ENCODE measurements around the gene TPTE2.

The TPTE2 gene

DNA sequence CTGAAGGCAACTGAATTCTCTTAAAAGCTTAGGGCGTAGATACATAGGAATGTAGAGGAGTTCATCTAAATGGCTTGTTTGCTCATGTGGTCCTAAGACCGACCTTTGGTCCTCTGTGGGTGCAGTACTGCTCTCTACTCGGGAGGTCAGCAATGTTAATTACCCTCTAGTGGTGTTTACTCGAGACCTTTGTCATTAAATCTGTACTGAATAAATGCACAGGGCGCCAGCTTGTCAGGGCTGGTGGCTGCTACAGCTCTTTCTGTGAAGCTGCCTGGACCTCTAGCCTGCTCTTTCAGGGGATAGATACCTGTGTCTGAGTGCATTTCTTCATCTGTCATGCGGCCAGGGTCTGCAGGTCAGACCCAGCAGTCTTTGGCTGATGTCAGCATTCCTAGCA lies 43.0 kb upstream of the TPTE2 start:
- no peak overlapping the region for H2BK5ac ChIP-seq (ENCODE audit: low read length)
- H3K79me1 ChIP-seq (ENCODE audit: low read length) = no peaks in the 10 kb centered on the region
- no peak overlapping the region for H3K9ac ChIP-seq (ENCODE audit: low read length)
- DNase-seq = no peak
- no peak overlapping the region for H3K4me3 ChIP-seq (ENCODE audit: low read length)
- H3K4me1 ChIP-seq (ENCODE audit: control insufficient read depth, low read depth, low read length) = no peaks in the 10 kb centered on the region
- no peaks in the 10 kb centered on the region for H3K36me3 ChIP-seq (ENCODE audit: control insufficient read depth, insufficient read depth, low read length)
- H4K5ac ChIP-seq (ENCODE audit: low read length) = no peak overlapping the region
- no peak overlapping the region for H3K23ac ChIP-seq (ENCODE audit: low read length)
- H3K4me2 ChIP-seq (ENCODE audit: low read length) = no peak overlapping the region
- no peak overlapping the region for H4K8ac ChIP-seq (ENCODE audit: low read depth, low read length)
- no CpG with 5 or more reads among the region's 6 CpGs for WGBS (ENCODE audit: extremely low coverage, insufficient coverage, low lambda C conversion rate)
- peaks cover 4% of the 10 kb centered on the region for H3K27me3 ChIP-seq (ENCODE audit: insufficient read depth, low read length, poor library complexity)
- no peak overlapping the region for H3K56ac ChIP-seq (ENCODE audit: low read length)
- no peak overlapping the region for H3K4ac ChIP-seq (ENCODE audit: low read depth, low read length)
- H3K18ac ChIP-seq (ENCODE audit: low read length) = no peak overlapping the region
- no peak overlapping the region for H2BK15ac ChIP-seq (replicated peaks; ENCODE audit: low read depth)
- H3K27ac ChIP-seq (ENCODE audit: low read depth, low read length) = no peak overlapping the region
- no peak overlapping the region for H2AK5ac ChIP-seq (ENCODE audit: low read length)
- H3K79me2 ChIP-seq (ENCODE audit: control insufficient read depth, insufficient read depth, low read length) = no peaks in the 10 kb centered on the region
- no peak overlapping the region for H2BK120ac ChIP-seq (ENCODE audit: low read depth, low read length)

DNA sequence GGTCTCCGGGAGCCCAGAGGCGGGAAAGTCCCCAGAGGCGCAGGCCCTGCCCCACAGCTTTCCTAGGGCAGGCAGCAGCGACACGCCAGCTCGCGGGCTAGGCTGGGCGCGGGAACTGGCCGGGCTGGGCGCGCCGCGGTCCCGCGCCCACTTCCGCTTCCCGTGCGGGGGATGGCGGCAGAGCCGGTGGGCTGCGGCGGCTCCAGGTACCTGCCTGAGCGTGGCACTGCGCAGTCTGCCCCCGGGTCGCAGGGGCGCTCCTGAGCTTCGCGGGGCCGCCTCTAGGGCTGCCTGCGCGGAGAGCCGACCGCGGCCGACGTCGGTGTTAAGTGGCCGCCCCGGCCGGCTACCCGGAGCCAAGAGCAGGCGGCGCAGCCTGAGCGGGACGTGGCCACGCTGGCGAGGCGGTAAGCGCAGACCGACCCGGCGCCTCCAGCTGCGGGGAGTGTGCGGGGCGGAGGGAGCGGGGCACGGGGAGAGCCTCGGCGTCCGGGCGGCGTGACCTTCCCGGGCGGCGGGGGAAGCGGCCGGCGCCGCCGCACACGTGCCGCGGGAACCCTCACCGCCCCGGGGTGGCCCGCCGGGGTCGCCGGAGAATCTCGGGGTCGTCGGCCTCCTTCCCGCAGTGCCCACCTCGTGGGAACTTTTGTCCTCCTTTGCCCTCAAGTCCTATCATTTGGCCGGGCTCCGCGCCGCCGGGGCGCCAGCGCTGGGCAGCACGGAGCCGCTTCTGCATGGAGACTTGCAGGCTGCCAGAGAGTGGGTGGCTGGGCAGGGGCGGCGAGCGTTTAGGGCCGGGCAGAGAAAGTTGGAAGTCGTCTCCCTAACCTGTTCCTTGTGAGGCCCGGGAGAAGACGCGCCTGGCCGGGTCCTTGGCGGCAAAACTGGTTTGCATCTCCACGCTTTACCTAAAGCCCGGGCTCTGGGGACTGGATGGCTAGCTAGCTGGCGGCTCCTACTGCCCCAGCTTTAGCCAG lies 40.7 kb upstream of the TPTE2 start:
- Histone ChIP-seq H4K5ac (ENCODE audit: low read length) (no peak overlapping the region), H3K36me3 (ENCODE audit: control insufficient read depth, insufficient read depth, low read length) (no peaks in the 10 kb centered on the region)
- DNase-seq = peak; percentile 71

DNA sequence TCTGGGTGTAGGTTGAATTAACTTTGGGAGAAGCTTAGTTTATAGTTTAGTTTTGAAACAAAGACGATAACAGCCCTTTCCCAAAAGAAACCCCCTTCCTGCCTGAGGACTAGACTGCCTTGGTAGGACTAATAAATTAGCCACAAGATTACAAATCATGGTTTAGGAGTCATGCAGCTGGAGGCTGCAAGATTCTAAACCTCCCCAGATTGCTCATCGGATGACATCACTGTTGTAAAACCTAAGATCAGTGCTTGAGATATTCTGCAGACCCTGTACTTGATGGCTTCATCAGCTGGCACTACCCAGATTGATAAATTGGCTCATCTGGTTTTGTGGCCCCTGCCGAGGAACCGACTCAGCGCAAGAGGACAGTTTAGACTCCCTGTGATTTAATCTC lies 36.2 kb upstream of the TPTE2 start:
- H4K8ac ChIP-seq (ENCODE audit: low read depth, low read length) = no peak overlapping the region
- DNase-seq = no peak
- H3K27ac ChIP-seq (ENCODE audit: low read depth, low read length) = no peak overlapping the region
- no peak overlapping the region for H3K18ac ChIP-seq (ENCODE audit: low read length)
- H3K23ac ChIP-seq (ENCODE audit: low read length) = no peak overlapping the region
- no peaks in the 10 kb centered on the region for H3K4me1 ChIP-seq (ENCODE audit: control insufficient read depth, low read depth, low read length)
- no peaks in the 10 kb centered on the region for H3K36me3 ChIP-seq (ENCODE audit: control insufficient read depth, insufficient read depth, low read length)
- no peaks in the 10 kb centered on the region for H3K79me2 ChIP-seq (ENCODE audit: control insufficient read depth, insufficient read depth, low read length)
- no CpG with 5 or more reads among the region's 5 CpGs for WGBS (ENCODE audit: extremely low coverage, insufficient coverage, low lambda C conversion rate)
- no peaks in the 10 kb centered on the region for H3K79me1 ChIP-seq (ENCODE audit: low read length)
- no peak overlapping the region for H3K4me3 ChIP-seq (ENCODE audit: low read length)
- no peak overlapping the region for H4K5ac ChIP-seq (ENCODE audit: low read length)
- H3K9ac ChIP-seq (ENCODE audit: low read length) = no peak overlapping the region
- H3K56ac ChIP-seq (ENCODE audit: low read length) = no peak overlapping the region
- no peak overlapping the region for H2BK5ac ChIP-seq (ENCODE audit: low read length)
- H3K4me2 ChIP-seq (ENCODE audit: low read length) = no peak overlapping the region
- no peaks in the 10 kb centered on the region for H3K27me3 ChIP-seq (ENCODE audit: insufficient read depth, low read length, poor library complexity)
- no peak overlapping the region for H2AK5ac ChIP-seq (ENCODE audit: low read length)
- no peak overlapping the region for H2BK15ac ChIP-seq (replicated peaks; ENCODE audit: low read depth)
- no peak overlapping the region for H3K4ac ChIP-seq (ENCODE audit: low read depth, low read length)
- no peak overlapping the region for H2BK120ac ChIP-seq (ENCODE audit: low read depth, low read length)

More for the DNA sequence above, 40.7 kb upstream of the TPTE2 start:
- peaks cover 4% of the 10 kb centered on the region for H3K27me3 ChIP-seq (ENCODE audit: insufficient read depth, low read length, poor library complexity)
- H3K18ac ChIP-seq (ENCODE audit: low read length) = no peak overlapping the region
- H3K4me2 ChIP-seq (ENCODE audit: low read length) = peak overlapping the region; percentile 59
- H3K4me1 ChIP-seq (ENCODE audit: control insufficient read depth, low read depth, low read length) = no peaks in the 10 kb centered on the region
- no CpG with 5 or more reads among the region's 108 CpGs for WGBS (ENCODE audit: extremely low coverage, insufficient coverage, low lambda C conversion rate)
- no peak overlapping the region for H3K4ac ChIP-seq (ENCODE audit: low read depth, low read length)
- H4K8ac ChIP-seq (ENCODE audit: low read depth, low read length) = no peak overlapping the region
- H3K79me1 ChIP-seq (ENCODE audit: low read length) = no peaks in the 10 kb centered on the region
- H3K27ac ChIP-seq (ENCODE audit: low read depth, low read length) = no peak overlapping the region
- no peak overlapping the region for H2BK5ac ChIP-seq (ENCODE audit: low read length)
- H3K4me3 ChIP-seq (ENCODE audit: low read length) = no peak overlapping the region
- no peak overlapping the region for H2BK15ac ChIP-seq (replicated peaks; ENCODE audit: low read depth)
- no peak overlapping the region for H3K23ac ChIP-seq (ENCODE audit: low read length)
- H2AK5ac ChIP-seq (ENCODE audit: low read length) = no peak overlapping the region
- peak overlapping the region; percentile 67 for H3K9ac ChIP-seq (ENCODE audit: low read length)
- no peak overlapping the region for H2BK120ac ChIP-seq (ENCODE audit: low read depth, low read length)
- peak overlapping the region; percentile 88 for H3K56ac ChIP-seq (ENCODE audit: low read length)
- H3K79me2 ChIP-seq (ENCODE audit: control insufficient read depth, insufficient read depth, low read length) = no peaks in the 10 kb centered on the region

- Histone ChIP-seq H4K5ac (ENCODE audit: low read length) (no peak overlapping the region), H3K36me3 (ENCODE audit: control insufficient read depth, insufficient read depth, low read length) (no peaks in the 10 kb centered on the region), H3K4me1 (ENCODE audit: control insufficient read depth, low read depth, low read length) (no peaks in the 10 kb centered on the region), H3K27ac (ENCODE audit: low read depth, low read length) (no peak overlapping the region), H3K4me3 (ENCODE audit: low read length) (no peak overlapping the region), H3K23ac (ENCODE audit: low read length) (no peak overlapping the region), H3K4me2 (ENCODE audit: low read length) (no peak overlapping the region), H2BK120ac (ENCODE audit: low read depth, low read length) (no peak overlapping the region), H4K8ac (ENCODE audit: low read depth, low read length) (no peak overlapping the region), H3K9ac (ENCODE audit: low read length) (no peak overlapping the region), H3K18ac (ENCODE audit: low read length) (no peak overlapping the region), H3K79me2 (ENCODE audit: control insufficient read depth, insufficient read depth, low read length) (no peaks in the 10 kb centered on the region), H3K27me3 (ENCODE audit: insufficient read depth, low read length, poor library complexity) (no peaks in the 10 kb centered on the region), H2BK15ac (replicated peaks; ENCODE audit: low read depth) (no peak overlapping the region), H3K79me1 (ENCODE audit: low read length) (no peaks in the 10 kb centered on the region), H2AK5ac (ENCODE audit: low read length) (no peak overlapping the region), H3K4ac (ENCODE audit: low read depth, low read length) (no peak overlapping the region), H2BK5ac (ENCODE audit: low read length) (no peak overlapping the region), H3K56ac (ENCODE audit: low read length) (no peak overlapping the region)
- no CpG with 5 or more reads among the region's 6 CpGs for WGBS (ENCODE audit: extremely low coverage, insufficient coverage, low lambda C conversion rate)
- no peak for DNase-seq
Measured at GRCh38 chr13:19596960-19597361, 35.6 kb upstream of the TPTE2 start.

GRCh38 chr13:19596086-19596485 lies 34.8 kb upstream of the TPTE2 start:
- H3K4ac ChIP-seq (ENCODE audit: low read depth, low read length) = no peak overlapping the region
- no peaks in the 10 kb centered on the region for H3K36me3 ChIP-seq (ENCODE audit: control insufficient read depth, insufficient read depth, low read length)
- no peak overlapping the region for H2BK5ac ChIP-seq (ENCODE audit: low read length)
- no peak overlapping the region for H3K18ac ChIP-seq (ENCODE audit: low read length)
- H3K4me1 ChIP-seq (ENCODE audit: control insufficient read depth, low read depth, low read length) = no peaks in the 10 kb centered on the region
- no peak overlapping the region for H4K5ac ChIP-seq (ENCODE audit: low read length)
- no peaks in the 10 kb centered on the region for H3K27me3 ChIP-seq (ENCODE audit: insufficient read depth, low read length, poor library complexity)
- no peak overlapping the region for H3K4me2 ChIP-seq (ENCODE audit: low read length)
- H3K4me3 ChIP-seq (ENCODE audit: low read length) = no peak overlapping the region
- no peak overlapping the region for H2BK120ac ChIP-seq (ENCODE audit: low read depth, low read length)
- no peaks in the 10 kb centered on the region for H3K79me1 ChIP-seq (ENCODE audit: low read length)
- DNase-seq = no peak
- no peak overlapping the region for H3K56ac ChIP-seq (ENCODE audit: low read length)
- no peaks in the 10 kb centered on the region for H3K79me2 ChIP-seq (ENCODE audit: control insufficient read depth, insufficient read depth, low read length)
- no peak overlapping the region for H3K23ac ChIP-seq (ENCODE audit: low read length)
- H2AK5ac ChIP-seq (ENCODE audit: low read length) = no peak overlapping the region
- WGBS (ENCODE audit: extremely low coverage, insufficient coverage, low lambda C conversion rate) = no CpG with 5 or more reads among the region's 3 CpGs
- no peak overlapping the region for H4K8ac ChIP-seq (ENCODE audit: low read depth, low read length)
- H2BK15ac ChIP-seq (replicated peaks; ENCODE audit: low read depth) = no peak overlapping the region
- no peak overlapping the region for H3K27ac ChIP-seq (ENCODE audit: low read depth, low read length)
- no peak overlapping the region for H3K9ac ChIP-seq (ENCODE audit: low read length)

All from mesendoderm (in vitro differentiated cells).